Mesenchymal stem cell (in vitro differentiated cells and primary cell): ENCODE measurements around the gene ZNF71.

ENCODE experiments used
- DNase-seq: peaks from one replicate; pipeline ENCODE4 v3.0.0-alpha.2; 2013
- H2AFZ ChIP-seq: one replicate; pipeline ENCODE4 v1.6.1; 2013; ENCODE audit warnings: low read depth, mild to moderate bottlenecking, control low read depth, inconsistent platforms, low read length, moderate library complexity
- H2AK5ac ChIP-seq: 2 replicates; pipeline ENCODE4 v1.6.1; 2013; ENCODE audit warnings: low read length, moderate library complexity, mild to moderate bottlenecking, inconsistent platforms; ENCODE audit not compliant: severe bottlenecking
- H2BK120ac ChIP-seq: one replicate; pipeline ENCODE4 v1.6.1; 2013; ENCODE audit warnings: low read depth, mild to moderate bottlenecking, inconsistent platforms, low read length, moderate library complexity
- H2BK12ac ChIP-seq, 2 experiments: one replicate each; pipeline ENCODE4 v1.6.1; 2013; ENCODE audit warnings: inconsistent platforms in 2 of 2, low read length in 2 of 2, mild to moderate bottlenecking in 2 of 2, moderate library complexity in 2 of 2, control low read depth in 1 of 2
- H2BK15ac ChIP-seq: one replicate; pipeline ENCODE4 v1.6.1; 2013; ENCODE audit warnings: mild to moderate bottlenecking, low read depth, inconsistent platforms; ENCODE audit not compliant: poor library complexity, severe bottlenecking
- H2BK5ac ChIP-seq: 2 replicates; pipeline ENCODE4 v1.6.1; 2013; ENCODE audit warnings: low read depth, mild to moderate bottlenecking, low read length, control low read depth, inconsistent platforms; ENCODE audit not compliant: poor library complexity, severe bottlenecking
- H3K14ac ChIP-seq, 2 experiments: one replicate each; pipeline ENCODE4 v1.6.1; 2013; ENCODE audit warnings: inconsistent platforms in 2 of 2, low read length in 2 of 2, control low read depth in 1 of 2, mild to moderate bottlenecking in 1 of 2, moderate library complexity in 1 of 2
- H3K18ac ChIP-seq, 2 experiments: one replicate each; pipeline ENCODE4 v1.6.1; 2013; ENCODE audit warnings: inconsistent platforms in 2 of 2, low read length in 2 of 2, control low read depth in 1 of 2, low read depth in 1 of 2, mild to moderate bottlenecking in 1 of 2
- H3K23ac ChIP-seq, 2 experiments: one replicate each; pipeline ENCODE4 v1.6.1; 2013; ENCODE audit warnings: inconsistent platforms in 2 of 2, low read length in 2 of 2, mild to moderate bottlenecking in 2 of 2, moderate library complexity in 2 of 2, control low read depth in 1 of 2
- H3K27ac ChIP-seq: 2 replicates; pipeline ENCODE4 v1.5.1; 2013; ENCODE audit warnings: mild to moderate bottlenecking, moderate library complexity, low read length, control low read depth, inconsistent platforms; ENCODE audit not compliant: poor library complexity, severe bottlenecking
- H3K27me3 ChIP-seq, 2 experiments: 2 replicates each; pipeline versions ENCODE4 v1.6.1 to v1.7.0; 2013; ENCODE audit warnings: low read length in 2 of 2, mild to moderate bottlenecking in 2 of 2, moderate library complexity in 2 of 2, control low read depth in 1 of 2, inconsistent platforms in 1 of 2; ENCODE audit not compliant: control insufficient read depth in 1 of 2, insufficient read depth in 1 of 2
- H3K36me3 ChIP-seq, 2 experiments: 2 replicates each; pipeline versions ENCODE4 v1.6.1 to v1.7.0; 2013; ENCODE audit warnings: low read length in 2 of 2, control low read depth in 1 of 2, inconsistent platforms in 1 of 2, low read depth in 1 of 2, mild to moderate bottlenecking in 1 of 2; ENCODE audit not compliant: insufficient read depth in 2 of 2, control insufficient read depth in 1 of 2
- H3K4ac ChIP-seq, 2 experiments: one replicate each; pipeline ENCODE4 v1.6.1; 2013; ENCODE audit warnings: inconsistent platforms in 2 of 2, low read length in 2 of 2, mild to moderate bottlenecking in 2 of 2, moderate library complexity in 2 of 2, control low read depth in 1 of 2, low read depth in 1 of 2
- H3K4me1 ChIP-seq: 2 replicates; pipeline ENCODE4 v1.6.1; 2013; ENCODE audit warnings: low read depth, low read length, control low read depth; ENCODE audit not compliant: control insufficient read depth, insufficient read depth
- H3K4me2 ChIP-seq: 2 replicates; pipeline ENCODE4 v1.6.1; 2013; ENCODE audit warnings: low read length, mild to moderate bottlenecking, inconsistent platforms; ENCODE audit not compliant: poor library complexity, severe bottlenecking
- H3K4me3 ChIP-seq, 2 experiments: 2 replicates each; pipeline versions ENCODE4 v1.5.1 to v1.7.0; 2013; ENCODE audit warnings: low read length in 2 of 2, mild to moderate bottlenecking in 2 of 2, control low read depth in 1 of 2, low read depth in 1 of 2; ENCODE audit not compliant: insufficient read depth in 1 of 2
- H3K79me1 ChIP-seq: replicated peaks from 2 replicates; pipeline ENCODE4 v1.6.1; 2013; ENCODE audit warnings: mild to moderate bottlenecking, control low read depth, low read length, inconsistent platforms; ENCODE audit not compliant: poor library complexity, severe bottlenecking
- H3K9ac ChIP-seq: 2 replicates; pipeline ENCODE4 v1.7.0; 2013; ENCODE audit warnings: mild to moderate bottlenecking, low read length, moderate library complexity
- H3K9me3 ChIP-seq: 2 replicates; pipeline ENCODE4 v1.7.0; 2013; ENCODE audit warnings: mild to moderate bottlenecking, low read length; ENCODE audit not compliant: control insufficient read depth
- H4K8ac ChIP-seq: one replicate; pipeline ENCODE4 v1.6.1; 2013; ENCODE audit warnings: inconsistent platforms, mild to moderate bottlenecking, low read length, moderate library complexity
- H4K91ac ChIP-seq: one replicate; pipeline ENCODE4 v1.6.1; 2013; ENCODE audit warnings: mild to moderate bottlenecking, low read length, inconsistent platforms
- WGBS: methylation state at CpG from one replicate; pipeline ENCODE4 v1.1.7; 2013; ENCODE audit warnings: mixed read lengths; 5-methylcytosine and 5-hydroxymethylcytosine counted together

The ZNF71 gene

GRCh38 chr19:56663931-56664500 lies 68.9 kb downstream of the ZNF71 start:
- no peak overlapping the region for H3K18ac ChIP-seq
- peaks cover 27% of the 10 kb centered on the region for H3K9me3 ChIP-seq
- no peak overlapping the region for H4K8ac ChIP-seq
- no peaks in the 10 kb centered on the region for H3K4me1 ChIP-seq
- no peaks in the 10 kb centered on the region for H3K27me3 ChIP-seq
- H2AFZ ChIP-seq: no peak overlapping the region
- no peak overlapping the region for H3K4me3 ChIP-seq
- DNase-seq: no peak
- peaks cover 0 to 5% of the 10 kb centered on the region in 2 experiments for H3K36me3 ChIP-seq
- H3K79me1 ChIP-seq: no peaks in the 10 kb centered on the region
- no peak overlapping the region for H3K14ac ChIP-seq
- H2BK15ac ChIP-seq: no peak overlapping the region
- H4K91ac ChIP-seq: peak overlapping the region; percentile 35
- no peak overlapping the region for H3K4ac ChIP-seq
- H2BK5ac ChIP-seq: no peak overlapping the region
- H3K4me2 ChIP-seq: no peak overlapping the region
- no peak overlapping the region for H2AK5ac ChIP-seq
- no peak overlapping the region for H3K23ac ChIP-seq
- no peak overlapping the region for H2BK120ac ChIP-seq
- no peak overlapping the region for H3K27ac ChIP-seq
- 96% methylated on average over 60 of the region's 60 CpGs for WGBS
- no peak overlapping the region for H3K9ac ChIP-seq
- no peak overlapping the region for H2BK12ac ChIP-seq

- no peak overlapping the region for H3K23ac ChIP-seq
- H3K9ac ChIP-seq: no peak overlapping the region
- H3K27me3 ChIP-seq: no peaks in the 10 kb centered on the region
- no peak overlapping the region for H2AK5ac ChIP-seq
- no peaks in the 10 kb centered on the region for H3K4me1 ChIP-seq
- no peak overlapping the region for H2AFZ ChIP-seq
- H2BK15ac ChIP-seq: no peak overlapping the region
- DNase-seq: no peak
- H3K27ac ChIP-seq: no peak overlapping the region
- H2BK12ac ChIP-seq: no peak overlapping the region
- peaks cover 0 to 5% of the 10 kb centered on the region in 2 experiments for H3K36me3 ChIP-seq
- H2BK5ac ChIP-seq: no peak overlapping the region
- H3K4me3 ChIP-seq: no peak overlapping the region
- peaks cover 25% of the 10 kb centered on the region for H3K9me3 ChIP-seq
- H3K14ac ChIP-seq: no peak overlapping the region
- no peak overlapping the region for H3K4me2 ChIP-seq
- no peak overlapping the region for H4K8ac ChIP-seq
- no peak overlapping the region for H2BK120ac ChIP-seq
- no peak overlapping the region for H3K4ac ChIP-seq
- H3K18ac ChIP-seq: no peak overlapping the region
- H3K79me1 ChIP-seq: no peaks in the 10 kb centered on the region
- 94% methylated on average over 43 of the region's 43 CpGs for WGBS
- no peak overlapping the region for H4K91ac ChIP-seq
These were observed 69.4 kb downstream of the ZNF71 start for GRCh38 chr19:56664511-56664910.

- H2BK120ac ChIP-seq: no peak overlapping the region
- H3K23ac ChIP-seq: no peak overlapping the region
- H2AFZ ChIP-seq: no peak overlapping the region
- no peaks in the 10 kb centered on the region for H3K27me3 ChIP-seq
- DNase-seq: no peak
- no peak overlapping the region for H3K4ac ChIP-seq
- no peaks in the 10 kb centered on the region for H3K79me1 ChIP-seq
- no peak overlapping the region for H2BK15ac ChIP-seq
- no peak overlapping the region for H3K4me3 ChIP-seq
- H3K27ac ChIP-seq: no peak overlapping the region
- no peak overlapping the region for H4K8ac ChIP-seq
- peaks cover 11% of the 10 kb centered on the region for H3K9me3 ChIP-seq
- H4K91ac ChIP-seq: no peak overlapping the region
- H2BK12ac ChIP-seq: no peak overlapping the region
- peaks cover 0 to 5% of the 10 kb centered on the region in 2 experiments for H3K36me3 ChIP-seq
- no peak overlapping the region for H2BK5ac ChIP-seq
- H3K18ac ChIP-seq: no peak overlapping the region
- H3K4me1 ChIP-seq: no peaks in the 10 kb centered on the region
- no peak overlapping the region for H2AK5ac ChIP-seq
- no peak overlapping the region for H3K4me2 ChIP-seq
- H3K14ac ChIP-seq: no peak overlapping the region
- 76% methylated on average over 6 of the region's 6 CpGs for WGBS
- H3K9ac ChIP-seq: no peak overlapping the region
These were observed 72.3 kb downstream of the ZNF71 start for GRCh38 chr19:56667311-56667870.

GRCh38 chr19:56668676-56669075 lies 73.6 kb downstream of the ZNF71 start:
- H3K4me3 ChIP-seq: no peak overlapping the region
- no peak overlapping the region for H3K27ac ChIP-seq
- H2BK12ac ChIP-seq: no peak overlapping the region
- no peak overlapping the region for H3K23ac ChIP-seq
- peaks cover 7% of the 10 kb centered on the region for H3K9me3 ChIP-seq
- no peaks in the 10 kb centered on the region for H3K4me1 ChIP-seq
- H3K9ac ChIP-seq: no peak overlapping the region
- H2BK15ac ChIP-seq: no peak overlapping the region
- no peak overlapping the region for H4K91ac ChIP-seq
- no peaks in the 10 kb centered on the region for H3K79me1 ChIP-seq
- WGBS: 59% methylated on average over 9 of the region's 9 CpGs
- no peak overlapping the region for H3K18ac ChIP-seq
- no peak overlapping the region for H2BK5ac ChIP-seq
- no peak overlapping the region for H3K4ac ChIP-seq
- no peak overlapping the region for H4K8ac ChIP-seq
- no peak for DNase-seq
- H2AK5ac ChIP-seq: no peak overlapping the region
- H3K27me3 ChIP-seq: no peaks in the 10 kb centered on the region
- no peak overlapping the region for H3K14ac ChIP-seq
- H2BK120ac ChIP-seq: no peak overlapping the region
- no peak overlapping the region for H3K4me2 ChIP-seq
- peaks cover 0 to 5% of the 10 kb centered on the region in 2 experiments for H3K36me3 ChIP-seq
- H2AFZ ChIP-seq: no peak overlapping the region
